GM12874 (cell line): Measurements from ENCODE around the gene BOC.

Experiments
- TF ChIP-seq, protein P1 (sequence below): IDR thresholded peaks from 2 replicates; pipeline ENCODE4 v1.5.1; 2011; ENCODE audit warnings: low read depth, mild to moderate bottlenecking, control low read depth, low read length, moderate library complexity; ENCODE audit not compliant: insufficient read depth

BOC gene

DNA sequence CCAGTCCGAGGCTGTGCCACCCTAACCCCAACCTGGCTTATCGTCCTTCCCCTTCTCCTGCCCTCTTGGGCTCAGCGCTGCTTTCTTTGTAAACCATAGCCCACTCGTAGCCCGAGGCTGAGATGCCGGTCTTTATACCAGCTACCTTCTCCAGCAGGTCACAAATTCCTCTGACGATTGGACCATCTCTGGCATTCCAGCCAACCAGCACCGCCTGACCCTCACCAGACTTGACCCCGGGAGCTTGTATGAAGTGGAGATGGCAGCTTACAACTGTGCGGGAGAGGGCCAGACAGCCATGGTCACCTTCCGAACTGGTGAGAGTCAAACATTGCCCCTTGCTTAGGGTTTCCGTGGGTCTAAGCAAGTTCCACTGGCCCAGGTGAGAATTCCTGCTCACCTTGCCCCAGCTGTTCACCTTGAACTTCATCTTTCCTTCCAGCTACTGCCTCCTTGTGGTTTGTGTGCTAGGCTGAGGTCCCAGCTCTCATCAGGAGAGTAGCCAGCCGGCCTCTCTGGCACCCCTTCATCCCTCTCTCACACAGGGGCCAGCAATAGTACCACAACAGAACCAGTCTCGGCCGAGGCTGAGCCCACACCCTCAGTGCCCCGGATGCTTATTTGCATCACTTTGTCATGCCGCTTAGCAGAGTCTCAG lies 66.7 kb downstream of the BOC start:
- TF ChIP-seq, protein P1, sequence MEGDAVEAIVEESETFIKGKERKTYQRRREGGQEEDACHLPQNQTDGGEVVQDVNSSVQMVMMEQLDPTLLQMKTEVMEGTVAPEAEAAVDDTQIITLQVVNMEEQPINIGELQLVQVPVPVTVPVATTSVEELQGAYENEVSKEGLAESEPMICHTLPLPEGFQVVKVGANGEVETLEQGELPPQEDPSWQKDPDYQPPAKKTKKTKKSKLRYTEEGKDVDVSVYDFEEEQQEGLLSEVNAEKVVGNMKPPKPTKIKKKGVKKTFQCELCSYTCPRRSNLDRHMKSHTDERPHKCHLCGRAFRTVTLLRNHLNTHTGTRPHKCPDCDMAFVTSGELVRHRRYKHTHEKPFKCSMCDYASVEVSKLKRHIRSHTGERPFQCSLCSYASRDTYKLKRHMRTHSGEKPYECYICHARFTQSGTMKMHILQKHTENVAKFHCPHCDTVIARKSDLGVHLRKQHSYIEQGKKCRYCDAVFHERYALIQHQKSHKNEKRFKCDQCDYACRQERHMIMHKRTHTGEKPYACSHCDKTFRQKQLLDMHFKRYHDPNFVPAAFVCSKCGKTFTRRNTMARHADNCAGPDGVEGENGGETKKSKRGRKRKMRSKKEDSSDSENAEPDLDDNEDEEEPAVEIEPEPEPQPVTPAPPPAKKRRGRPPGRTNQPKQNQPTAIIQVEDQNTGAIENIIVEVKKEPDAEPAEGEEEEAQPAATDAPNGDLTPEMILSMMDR: peak; percentile 19; the same call in 1 of the 2 replicates

DNA sequence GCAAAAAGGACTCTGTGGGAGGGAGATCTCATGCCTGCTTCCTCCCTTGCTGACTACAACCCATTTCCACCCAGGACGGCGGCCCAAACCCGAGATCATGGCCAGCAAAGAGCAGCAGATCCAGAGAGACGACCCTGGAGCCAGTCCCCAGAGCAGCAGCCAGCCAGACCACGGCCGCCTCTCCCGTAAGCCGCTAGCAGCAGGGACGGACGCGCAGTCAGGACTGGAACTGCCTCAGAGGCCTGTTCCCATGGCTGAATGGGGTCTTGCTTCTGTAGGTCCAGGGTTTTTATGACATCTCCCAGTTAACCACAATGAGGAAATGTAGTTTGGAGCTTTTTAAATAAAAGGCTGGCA lies 67.2 kb downstream of the BOC start:
- TF ChIP-seq, protein P1: no peak

DNA sequence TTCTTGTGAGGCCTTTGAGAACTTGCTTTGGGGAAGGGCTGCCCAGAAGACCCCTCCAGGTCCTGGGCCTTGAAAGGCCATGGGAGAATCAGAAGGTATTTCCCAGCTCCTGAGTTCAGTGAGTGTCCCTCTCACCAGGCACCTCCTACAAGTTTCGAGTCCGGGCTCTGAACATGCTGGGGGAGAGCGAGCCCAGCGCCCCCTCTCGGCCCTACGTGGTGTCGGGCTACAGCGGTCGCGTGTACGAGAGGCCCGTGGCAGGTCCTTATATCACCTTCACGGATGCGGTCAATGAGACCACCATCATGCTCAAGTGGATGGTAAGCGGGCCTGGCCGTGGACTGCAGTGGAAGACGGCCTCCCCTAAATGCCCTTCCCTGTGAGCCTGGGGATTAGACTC lies 68.3 kb downstream of the BOC start:
- TF ChIP-seq, protein P1: no peak

DNA sequence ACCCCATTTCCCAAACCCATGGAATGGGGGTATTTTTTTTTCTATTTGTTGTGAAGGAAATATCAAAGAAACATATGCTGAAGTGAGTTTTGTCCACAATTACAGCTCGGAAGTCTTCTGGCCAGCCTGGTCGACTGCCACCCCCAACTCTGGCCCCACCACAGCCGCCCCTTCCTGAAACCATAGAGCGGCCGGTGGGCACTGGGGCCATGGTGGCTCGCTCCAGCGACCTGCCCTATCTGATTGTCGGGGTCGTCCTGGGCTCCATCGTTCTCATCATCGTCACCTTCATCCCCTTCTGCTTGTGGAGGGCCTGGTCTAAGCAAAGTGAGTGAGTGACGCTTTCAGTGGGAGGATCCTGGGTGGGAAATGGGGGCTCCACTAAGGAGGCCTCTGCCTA lies 71.9 kb downstream of the BOC start:
- TF ChIP-seq, protein P1: no peak

DNA sequence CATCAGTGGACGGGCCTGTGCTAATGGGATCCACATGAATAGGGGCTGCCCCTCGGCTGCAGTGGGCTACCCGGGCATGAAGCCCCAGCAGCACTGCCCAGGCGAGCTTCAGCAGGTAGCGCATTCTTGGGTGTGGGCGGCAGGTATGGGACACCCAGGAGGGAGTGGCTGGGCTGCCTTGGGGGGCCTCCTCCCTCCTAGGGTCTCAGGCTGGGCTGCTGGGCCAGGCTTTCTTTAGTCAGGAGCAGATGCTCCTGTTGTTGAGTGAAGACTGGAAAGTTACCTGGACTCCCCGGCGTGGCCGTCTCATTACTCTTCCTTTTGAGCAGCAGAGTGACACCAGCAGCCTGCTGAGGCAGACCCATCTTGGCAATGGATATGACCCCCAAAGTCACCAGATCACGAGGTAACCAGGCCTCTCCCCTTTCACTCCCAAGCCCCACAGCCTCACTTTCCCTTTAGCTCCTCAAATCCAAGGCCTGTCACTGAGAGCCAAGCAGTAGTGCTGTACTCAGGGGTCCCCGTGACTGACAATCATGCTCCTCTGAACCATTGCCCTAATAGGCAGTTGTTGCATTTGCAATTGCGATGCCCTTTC lies 73.2 kb downstream of the BOC start:
- TF ChIP-seq, protein P1: no peak

DNA sequence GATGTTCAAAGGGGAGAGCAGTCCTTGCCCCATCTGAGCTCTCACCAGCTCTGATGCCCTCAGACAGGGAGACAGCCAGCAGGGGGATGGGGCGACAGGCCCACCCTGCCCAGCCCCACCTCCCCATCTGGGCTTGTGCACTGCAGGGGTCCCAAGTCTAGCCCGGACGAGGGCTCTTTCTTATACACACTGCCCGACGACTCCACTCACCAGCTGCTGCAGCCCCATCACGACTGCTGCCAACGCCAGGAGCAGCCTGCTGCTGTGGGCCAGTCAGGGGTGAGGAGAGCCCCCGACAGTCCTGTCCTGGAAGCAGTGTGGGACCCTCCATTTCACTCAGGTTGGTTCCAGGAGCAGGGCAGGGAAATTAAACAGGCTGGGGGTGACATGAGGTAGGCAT lies 73.9 kb downstream of the BOC start:
- TF ChIP-seq, protein P1: no peak

DNA sequence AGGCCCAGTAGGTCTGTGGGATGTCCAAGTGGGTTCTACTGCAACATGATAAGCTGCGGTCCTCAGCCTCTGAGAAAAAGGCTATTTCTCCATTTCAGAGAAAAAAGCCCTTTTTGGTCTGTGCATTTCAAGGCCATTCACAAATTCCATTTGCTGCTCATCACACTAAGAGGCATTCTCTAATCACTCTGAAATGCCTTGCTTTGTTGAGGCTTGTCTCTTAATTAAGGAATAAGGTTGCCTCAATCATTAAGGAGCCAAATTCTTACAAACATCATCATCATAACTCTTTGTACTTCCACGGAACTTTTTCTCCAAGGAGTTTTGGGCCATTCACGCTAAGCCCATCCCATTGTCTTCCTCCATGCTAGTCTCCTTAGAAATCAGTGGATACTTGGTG lies 74.4 kb downstream of the BOC start:
- TF ChIP-seq, protein P1: no peak

DNA sequence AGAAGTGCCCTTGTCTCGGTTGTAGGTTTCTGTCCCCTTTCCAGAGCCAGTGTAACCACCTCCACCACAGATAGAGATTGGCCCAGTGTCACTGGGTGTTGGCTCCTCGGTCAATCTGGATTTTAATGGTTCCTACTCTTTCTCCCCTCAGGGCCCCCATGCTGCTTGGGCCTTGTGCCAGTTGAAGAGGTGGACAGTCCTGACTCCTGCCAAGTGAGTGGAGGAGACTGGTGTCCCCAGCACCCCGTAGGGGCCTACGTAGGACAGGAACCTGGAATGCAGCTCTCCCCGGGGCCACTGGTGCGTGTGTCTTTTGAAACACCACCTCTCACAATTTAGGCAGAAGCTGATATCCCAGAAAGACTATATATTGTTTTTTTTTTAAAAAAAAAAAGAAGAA lies 75.2 kb downstream of the BOC start:
- TF ChIP-seq, protein P1: no peak
